IMR-90 (cell line): Measurements from ENCODE around the gene COL7A1. TPM values are rescaled to one million over a fixed set of nuclear protein-coding genes. Genes with fewer than 3 reads are reported as not detected.

Experiments
- ATAC-seq: fragments of 200-7000 bp; cut with Tn5 transposase; 2 replicates; pipeline ENCODE4 v1.9.1; 2020; ENCODE audit warnings: low read depth, mild to moderate bottlenecking, moderate library complexity
- BruUV-seq: library from RNA; stranded (reverse); fragments of 400-500 nt; replicated peaks from 2 replicates; lab custom pipeline; 2021; lab: Mats Ljungman, UMichigan
- CTCF ChIA-PET: fragments of 300-600 bp; formaldehyde crosslinking; extraction: SDS; loops from one replicate; lab custom pipeline; 2021; ENCODE audit warnings: antibody characterized with exemption; lab: Yijun Ruan, JAX
- POLR2A ChIA-PET: fragments of 300-600 bp; sonication (Branson Sonifier 250); formaldehyde crosslinking; loops from one replicate; lab custom pipeline; 2022; ENCODE audit warnings: antibody characterized with exemption; ENCODE audit not compliant: unreplicated experiment; lab: Charles Lee
- DNase-seq: peaks from one replicate; pipeline ENCODE4 v3.0.0; 2013
- H2AFZ ChIP-seq: replicated peaks from 2 replicates; pipeline ENCODE3; 2013; ENCODE audit warnings: low read length, mild to moderate bottlenecking; ENCODE audit not compliant: poor library complexity
- H2AK5ac ChIP-seq: 2 replicates; pipeline ENCODE4 v1.6.1; 2013; ENCODE audit warnings: low read depth, low read length, inconsistent platforms
- H2AK9ac ChIP-seq: replicated peaks from 2 replicates; pipeline ENCODE3; 2013; ENCODE audit warnings: mild to moderate bottlenecking, low read depth, low read length, moderate library complexity; ENCODE audit not compliant: poor library complexity
- H2BK120ac ChIP-seq: 2 replicates; pipeline ENCODE4 v1.6.1; 2013; ENCODE audit warnings: low read depth, low read length, inconsistent platforms
- H2BK15ac ChIP-seq: 3 replicates; pipeline ENCODE4 v1.6.1; 2013; ENCODE audit warnings: low read depth, low read length, inconsistent platforms
- H2BK20ac ChIP-seq: 2 replicates; pipeline ENCODE4 v1.6.1; 2013; ENCODE audit warnings: low read depth, mild to moderate bottlenecking, inconsistent platforms, low read length, moderate library complexity
- H2BK5ac ChIP-seq: 2 replicates; pipeline ENCODE4 v1.6.1; 2013; ENCODE audit warnings: mild to moderate bottlenecking, low read depth, low read length, inconsistent platforms; ENCODE audit not compliant: poor library complexity, severe bottlenecking
- H3K14ac ChIP-seq: replicated peaks from 2 replicates; pipeline ENCODE4 v1.6.1; 2013; ENCODE audit warnings: low read depth, low read length, inconsistent platforms
- H3K18ac ChIP-seq: 2 replicates; pipeline ENCODE4 v1.6.1; 2013; ENCODE audit warnings: low read depth, low read length, control low read depth
- H3K23ac ChIP-seq: 2 replicates; pipeline ENCODE4 v1.6.1; 2013; ENCODE audit warnings: low read depth, low read length, inconsistent platforms
- H3K27ac ChIP-seq: 2 replicates; pipeline ENCODE4 v1.5.1; 2013; ENCODE audit warnings: mild to moderate bottlenecking, control low read depth, low read length; ENCODE audit not compliant: insufficient read depth
- H3K27me3 ChIP-seq: 2 replicates; pipeline ENCODE4 v1.6.1; 2013; ENCODE audit warnings: low read length; ENCODE audit not compliant: control insufficient read depth, insufficient read depth
- H3K36me3 ChIP-seq: 2 replicates; pipeline ENCODE4 v1.6.1; 2013; ENCODE audit warnings: low read length, mixed read lengths; ENCODE audit not compliant: control insufficient read depth, insufficient read depth
- H3K4ac ChIP-seq: 2 replicates; pipeline ENCODE4 v1.6.1; 2013; ENCODE audit warnings: low read depth, low read length, inconsistent platforms
- H3K4me1 ChIP-seq: 2 replicates; pipeline ENCODE4 v1.6.1; 2013; ENCODE audit warnings: low read length, mixed read lengths; ENCODE audit not compliant: control insufficient read depth, insufficient read depth
- H3K4me2 ChIP-seq: 2 replicates; pipeline ENCODE4 v1.6.1; 2013; ENCODE audit warnings: low read depth, mild to moderate bottlenecking, control low read depth, low read length, moderate library complexity
- H3K4me3 ChIP-seq: 2 replicates; pipeline ENCODE4 v1.5.1; 2013; ENCODE audit warnings: low read depth, mild to moderate bottlenecking, control low read depth, low read length, moderate library complexity; ENCODE audit not compliant: insufficient read depth
- H3K56ac ChIP-seq: 2 replicates; pipeline ENCODE4 v1.6.1; 2013; ENCODE audit warnings: low read length, inconsistent platforms; ENCODE audit not compliant: insufficient read depth; ENCODE audit errors: extremely low read depth
- H3K79me1 ChIP-seq, 2 experiments: 2 replicates each; pipeline ENCODE4 v1.6.1; 2013; ENCODE audit warnings: low read length in 2 of 2, inconsistent platforms in 1 of 2, low read depth in 1 of 2
- H3K9ac ChIP-seq: 2 replicates; pipeline ENCODE4 v1.6.1; 2013; ENCODE audit warnings: low read depth, low read length, control low read depth
- H3K9me1 ChIP-seq: 2 replicates; pipeline ENCODE4 v1.6.1; 2013; ENCODE audit warnings: low read length, inconsistent platforms; ENCODE audit not compliant: insufficient read depth
- H3K9me3 ChIP-seq: 2 replicates; pipeline ENCODE4 v1.6.1; 2013; ENCODE audit warnings: low read length; ENCODE audit not compliant: control insufficient read depth, insufficient read depth
- H4K20me1 ChIP-seq: 2 replicates; pipeline ENCODE4 v1.6.1; 2013; ENCODE audit warnings: low read length, inconsistent platforms; ENCODE audit not compliant: insufficient read depth
- H4K5ac ChIP-seq: 2 replicates; pipeline ENCODE4 v1.6.1; 2013; ENCODE audit warnings: mild to moderate bottlenecking, low read depth, low read length, control low read depth
- H4K8ac ChIP-seq, 2 experiments: 2 replicates each; pipeline ENCODE4 v1.6.1; 2013; ENCODE audit warnings: low read depth in 2 of 2, low read length in 2 of 2, control low read depth in 1 of 2, inconsistent platforms in 1 of 2
- H4K91ac ChIP-seq: 2 replicates; pipeline ENCODE4 v1.6.1; 2013; ENCODE audit warnings: low read depth, low read length, inconsistent platforms; ENCODE audit not compliant: insufficient read depth
- BHLHE40 ChIP-seq: fragments of 150-350 bp; IDR thresholded peaks from 2 replicates; pipeline ENCODE4 v1.6.1; 2016; ENCODE audit warnings: mild to moderate bottlenecking, low read depth, low read length
- CEBPB ChIP-seq: IDR thresholded peaks from 2 replicates; pipeline ENCODE4 v1.6.1; 2012; ENCODE audit warnings: low read depth, low read length, improper control_type of control experiment
- MAZ ChIP-seq: IDR thresholded peaks from 2 replicates; pipeline ENCODE4 v1.6.1; 2012; ENCODE audit warnings: low read depth, mild to moderate bottlenecking, low read length, improper control_type of control experiment, moderate library complexity, borderline replicate concordance
- MXI1 ChIP-seq: IDR thresholded peaks from 2 replicates; pipeline ENCODE4 v1.6.1; 2012; ENCODE audit warnings: low read depth, mild to moderate bottlenecking, low read length, moderate library complexity, borderline replicate concordance
- NFE2L2 ChIP-seq: fragments of 150-350 bp; IDR thresholded peaks from 2 replicates; pipeline ENCODE4 v1.6.1; 2016; ENCODE audit warnings: low read depth, mild to moderate bottlenecking, low read length
- POLR2A ChIP-seq: IDR thresholded peaks from 2 replicates; pipeline ENCODE4 v1.6.1; 2012; ENCODE audit warnings: mild to moderate bottlenecking, low read depth, low read length
- RCOR1 ChIP-seq: IDR thresholded peaks from 2 replicates; pipeline ENCODE4 v1.6.1; 2012; ENCODE audit warnings: mild to moderate bottlenecking, low read length, improper control_type of control experiment; ENCODE audit not compliant: insufficient replicate concordance
- RFX5 ChIP-seq: IDR thresholded peaks from 2 replicates; pipeline ENCODE4 v1.8.0; 2012; ENCODE audit warnings: low read depth, mild to moderate bottlenecking, low read length, moderate library complexity
- SMC3 ChIP-seq: fragments of 150-350 bp; IDR thresholded peaks from 2 replicates; pipeline ENCODE4 v1.6.1; 2016; ENCODE audit warnings: low read depth, mild to moderate bottlenecking, antibody characterized with exemption, low read length, moderate library complexity
- whole genome bisulfite sequencing, 2 experiments: methylation state at CpG; one replicate each; pipeline versions ENCODE4 v1.1.5 to v1.1.7; 2013; ENCODE audit warnings: missing lambda C conversion rate in 2 of 2; ENCODE audit not compliant: insufficient read length in 1 of 2; ENCODE audit errors: extremely low coverage in 2 of 2; 5-methylcytosine and 5-hydroxymethylcytosine counted together
- dilution Hi-C: fragments of 300-500 bp; cut with HindIII; formaldehyde crosslinking; loops from one replicate; pipeline ENCODE4 v1.14.3; 2018; ENCODE audit warnings: low sequenced_read_pairs; ENCODE audit not compliant: unreplicated experiment
- in situ Hi-C: fragments of 300-500 bp; cut with MboI; formaldehyde crosslinking; loops from 3 replicates; pipeline ENCODE4 v1.14.3; 2019; ENCODE audit warnings: low sequenced_read_pairs, inconsistent platforms, mixed read lengths
- intact Hi-C: fragments of 100-400 bp; cut with micrococcal nuclease; formaldehyde crosslinking; loops from 2 replicates; pipeline ENCODE4 v1.10.0; 2022
- polyA plus RNA-seq, 3 experiments: library from polyadenylated mRNA; depleted of rRNA; stranded (reverse); fragments of >200 nt; gene quantifications; 2 replicates each; pipeline ENCODE4 v1.2.3, GENCODE V29; 2012; ENCODE audit warnings: low replicate concordance in 1 of 3
- total RNA-seq: library from RNA; depleted of rRNA; stranded (reverse); fragments of >200 nt; gene quantifications from 2 replicates; pipeline ENCODE4 v1.2.3, GENCODE V29; 2012
- TF ChIP-seq, protein P1 (sequence below): fragments of 150-350 bp; IDR thresholded peaks from 2 replicates; pipeline ENCODE4 v1.6.1; 2017; ENCODE audit warnings: mild to moderate bottlenecking, antibody characterized with exemption, low read length, low read depth

Gene COL7A1
- total and polyA plus RNA-seq, 2 of the 4 experiments (the other 2 are of a cell fraction): 4.1 to 20.3 TPM

DNA sequence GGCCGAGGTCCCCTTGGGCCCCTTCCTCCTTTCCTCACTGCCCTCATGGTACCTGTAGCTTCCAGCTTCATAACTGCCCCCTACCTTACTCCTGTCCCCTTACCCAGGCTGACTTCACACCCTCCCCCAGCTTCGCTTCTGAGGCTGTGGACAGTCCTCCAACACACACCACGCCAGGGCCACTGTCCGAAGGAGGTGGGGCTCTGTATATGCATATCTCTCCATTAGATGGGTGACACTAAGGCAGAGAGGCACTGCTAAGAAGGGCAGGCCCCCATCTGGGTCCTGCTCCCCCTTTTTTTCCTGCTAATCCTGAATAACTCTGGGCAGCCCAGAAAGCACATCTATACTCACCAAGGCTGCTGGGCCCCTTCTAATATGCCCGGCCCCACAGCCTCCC is 1.0 kb upstream of the COL7A1 start:
- peak overlapping the region; percentile 98 for H4K91ac ChIP-seq
- H2AFZ ChIP-seq: peak overlapping the region; percentile 87
- peaks cover 27 to 82% of the 10 kb centered on the region in 2 experiments for H3K79me1 ChIP-seq
- peak overlapping the region; percentile 94 for H3K27ac ChIP-seq
- no CpG with 5 or more reads among the region's 5 CpGs for WGBS, 2 experiments
- H4K8ac ChIP-seq: peak overlapping the region; percentile 85 to 90
- TF ChIP-seq BHLHE40 (no peak), RCOR1 (no peak), MAZ (no peak), SMC3 (no peak), RFX5 (no peak), CEBPB (no peak), MXI1 (no peak), NFE2L2 (no peak), POLR2A (no peak)
- TF ChIP-seq, protein P1, sequence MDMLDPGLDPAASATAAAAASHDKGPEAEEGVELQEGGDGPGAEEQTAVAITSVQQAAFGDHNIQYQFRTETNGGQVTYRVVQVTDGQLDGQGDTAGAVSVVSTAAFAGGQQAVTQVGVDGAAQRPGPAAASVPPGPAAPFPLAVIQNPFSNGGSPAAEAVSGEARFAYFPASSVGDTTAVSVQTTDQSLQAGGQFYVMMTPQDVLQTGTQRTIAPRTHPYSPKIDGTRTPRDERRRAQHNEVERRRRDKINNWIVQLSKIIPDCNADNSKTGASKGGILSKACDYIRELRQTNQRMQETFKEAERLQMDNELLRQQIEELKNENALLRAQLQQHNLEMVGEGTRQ: no peak
- H3K56ac ChIP-seq: peak overlapping the region; percentile 71
- ChIA-PET POLR2A (no interaction called here), CTCF (no interaction called here)
- intact Hi-C loops (no loop called here), in situ Hi-C loops (no loop called here), dilution Hi-C loops (no loop called here)
- peak overlapping the region; percentile 100 for H2AK5ac ChIP-seq
- H3K4me2 ChIP-seq: no peak overlapping the region
- peak overlapping the region; percentile 85 for H2BK120ac ChIP-seq
- H3K36me3 ChIP-seq: peaks cover 46% of the 10 kb centered on the region
- H4K20me1 ChIP-seq: peaks cover 17% of the 10 kb centered on the region
- no peaks in the 10 kb centered on the region for H3K27me3 ChIP-seq
- peak overlapping the region; percentile 97 for H2BK15ac ChIP-seq
- peak overlapping the region; percentile 99 for H3K4ac ChIP-seq
- peak overlapping the region; percentile 77 for H3K18ac ChIP-seq
- H3K23ac ChIP-seq: peak overlapping the region; percentile 89
- H3K9me1 ChIP-seq: peaks cover 65% of the 10 kb centered on the region
- H3K4me3 ChIP-seq: no peak overlapping the region
- ATAC-seq (no peak), DNase-seq (no peak)
- H2BK20ac ChIP-seq: peak overlapping the region; percentile 99
- H3K4me1 ChIP-seq: peaks cover 54% of the 10 kb centered on the region
- peak overlapping the region; percentile 87 for H3K14ac ChIP-seq
- peak overlapping the region; percentile 98 for H2AK9ac ChIP-seq
- BruUV-seq: no TSS peak
- H3K9me3 ChIP-seq: no peaks in the 10 kb centered on the region
- peak overlapping the region; percentile 72 for H4K5ac ChIP-seq
- H2BK5ac ChIP-seq: peak overlapping the region; percentile 97
- no peak overlapping the region for H3K9ac ChIP-seq
